ENCODE data around the gene LDLRAD4.
A peak's percentile ranks its signal among the peaks of the same experiment; 100 is the strongest.
"Not testable (repeated sequence)": the region's sequence is repeated elsewhere in the genome, so short reads cannot be mapped to it uniquely, and the experiment has no call there.

LDLRAD4 gene

DNA sequence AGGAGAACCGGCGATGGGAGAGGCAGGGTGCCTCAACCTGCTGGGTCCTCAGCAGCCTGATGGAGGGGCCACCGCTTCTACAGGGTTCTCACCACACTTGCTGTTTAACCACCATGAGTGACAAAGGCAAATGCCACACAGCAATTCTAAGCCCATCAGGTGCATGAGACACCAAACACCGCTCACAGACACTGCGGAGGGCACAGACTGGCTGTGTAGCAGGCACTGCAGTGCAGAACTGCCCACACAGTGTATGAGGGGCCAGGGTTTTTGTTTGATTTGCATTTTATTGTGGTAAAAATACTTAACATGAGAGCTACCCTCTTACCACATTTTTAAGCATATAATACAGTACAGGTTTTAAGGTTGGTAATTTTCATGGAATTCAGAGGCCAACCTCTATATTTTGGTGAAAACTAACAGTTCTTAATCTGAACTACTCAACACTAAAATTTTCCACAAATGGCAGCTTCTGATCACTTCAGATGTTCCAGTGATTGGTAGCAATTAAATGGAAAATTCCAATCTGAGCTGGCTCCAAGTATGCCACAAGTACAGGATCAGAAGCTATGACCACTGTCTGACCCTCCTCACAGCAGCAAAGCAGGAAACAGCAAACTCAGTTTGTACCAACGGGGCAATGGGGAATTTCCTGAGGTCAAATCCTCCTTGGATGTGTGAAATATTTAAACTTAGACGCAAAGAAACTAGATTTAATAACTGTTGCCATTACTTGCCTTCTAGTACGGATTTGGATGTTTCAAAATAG lies 440.1 kb downstream of the LDLRAD4 start:
- no peak for DNase-seq

DNA sequence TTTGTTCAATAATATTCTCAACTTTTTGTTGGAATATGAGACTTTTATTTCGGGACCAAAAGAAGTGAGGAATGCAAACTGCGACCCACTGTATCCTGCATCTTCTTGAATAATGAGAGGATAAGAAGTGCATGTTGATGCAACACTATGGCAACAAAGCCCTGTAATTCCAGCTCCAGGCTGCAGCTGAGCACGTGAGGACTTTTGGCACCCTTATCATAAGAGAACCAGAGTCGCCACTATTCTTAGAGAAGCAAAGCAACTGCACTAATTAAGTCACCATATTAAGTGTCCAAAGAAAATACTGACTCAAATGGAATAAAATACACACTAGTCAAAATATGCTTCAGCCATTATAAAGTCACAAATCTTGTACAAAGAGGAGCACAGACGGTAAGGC lies 441.9 kb downstream of the LDLRAD4 start:
- DNase-seq: no peak

DNA sequence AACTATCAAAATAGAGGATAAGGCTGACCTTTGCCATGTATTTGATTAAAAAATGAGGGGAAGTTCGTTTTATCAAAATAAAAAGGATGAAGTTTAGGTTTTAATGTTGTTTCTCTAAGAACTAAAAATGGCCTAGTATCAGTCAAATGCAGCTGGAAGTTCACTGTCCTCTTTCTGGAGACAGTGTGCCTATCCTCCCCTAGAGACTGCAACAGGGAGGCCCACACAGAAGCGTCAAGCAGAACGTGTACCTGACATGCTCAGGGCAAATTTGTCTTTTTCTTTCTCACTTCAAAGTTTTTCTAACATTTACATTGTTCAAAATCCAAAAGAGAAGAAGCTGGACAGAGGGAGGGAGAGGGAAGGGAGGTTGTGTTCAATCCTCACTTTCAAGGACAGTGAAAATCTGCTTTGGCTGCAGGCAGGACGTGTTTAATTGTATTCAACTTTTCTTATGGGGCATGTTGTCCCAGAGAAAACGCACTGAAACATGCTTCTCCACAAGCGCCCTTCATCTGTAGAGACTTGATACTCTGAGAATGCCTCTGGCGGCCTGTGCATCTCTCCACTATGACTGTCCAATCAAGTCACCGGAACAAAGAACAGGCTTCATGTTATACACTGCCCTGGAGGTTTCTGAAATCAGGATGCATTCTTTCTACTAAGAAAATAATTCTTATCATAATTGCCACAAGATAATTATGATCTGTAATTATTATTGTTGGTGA lies 442.7 kb downstream of the LDLRAD4 start:
- no peak for DNase-seq

DNA sequence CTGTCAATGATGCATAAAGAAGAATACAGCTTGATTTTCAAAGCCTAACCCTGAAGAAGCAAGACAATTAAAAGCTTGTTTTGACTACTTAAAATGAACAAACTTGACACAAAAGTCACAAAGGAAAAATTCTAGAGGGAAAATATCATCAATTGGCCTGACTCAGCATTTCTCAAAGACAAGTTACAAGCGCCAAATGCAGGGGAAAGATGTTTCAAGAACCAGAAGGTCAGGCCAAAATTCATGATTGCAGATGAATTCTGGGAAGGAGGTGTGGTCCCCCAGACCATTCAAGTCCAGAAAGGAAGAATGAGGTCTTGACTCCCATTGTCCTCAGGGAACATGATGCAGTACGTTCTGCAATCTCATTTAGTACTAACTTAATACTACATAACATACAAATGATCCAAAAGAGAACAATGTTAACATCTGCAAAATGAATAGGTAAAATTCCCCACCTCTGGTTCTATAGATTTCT lies 443.3 kb downstream of the LDLRAD4 start:
- no peak for DNase-seq

DNA sequence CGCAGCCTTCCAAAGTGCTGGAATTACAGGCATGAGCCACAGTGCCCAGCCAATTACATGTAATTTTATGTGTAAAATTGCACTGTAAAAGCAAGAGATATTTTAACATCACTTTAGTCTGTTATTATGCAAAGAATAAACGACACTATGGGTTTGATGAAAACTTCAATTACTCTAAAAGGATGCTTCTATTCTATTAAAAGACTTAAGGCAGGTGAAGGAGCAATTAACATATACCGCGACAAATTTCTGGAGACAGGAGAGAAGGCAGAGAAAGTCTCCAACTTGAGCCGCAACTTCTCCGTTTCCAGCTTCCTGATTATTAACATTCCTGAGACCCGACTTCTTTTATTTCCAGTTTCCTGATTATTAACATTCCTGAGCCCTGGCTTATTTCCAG lies 454.1 kb downstream of the LDLRAD4 start:
- no peak for DNase-seq

DNA sequence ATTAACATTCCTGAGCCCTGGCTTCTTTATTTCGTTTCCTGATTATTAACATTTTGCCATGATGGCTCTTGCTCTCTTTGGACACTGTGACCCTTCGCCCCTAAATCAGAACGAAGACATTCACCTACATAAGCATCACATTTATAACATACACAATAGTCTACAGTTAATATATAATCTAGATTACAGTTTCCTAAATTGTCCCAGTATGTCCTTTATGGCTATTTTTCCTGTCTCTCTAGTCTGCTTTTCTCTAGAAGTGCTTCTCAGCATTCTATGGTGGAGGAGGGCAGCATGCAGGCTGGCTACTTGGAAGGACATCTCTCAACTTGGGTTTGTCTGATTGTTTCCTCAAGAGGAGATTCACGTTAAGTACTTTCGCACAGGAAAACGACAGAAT lies 457.9 kb downstream of the LDLRAD4 start:
- no peak for DNase-seq

DNA sequence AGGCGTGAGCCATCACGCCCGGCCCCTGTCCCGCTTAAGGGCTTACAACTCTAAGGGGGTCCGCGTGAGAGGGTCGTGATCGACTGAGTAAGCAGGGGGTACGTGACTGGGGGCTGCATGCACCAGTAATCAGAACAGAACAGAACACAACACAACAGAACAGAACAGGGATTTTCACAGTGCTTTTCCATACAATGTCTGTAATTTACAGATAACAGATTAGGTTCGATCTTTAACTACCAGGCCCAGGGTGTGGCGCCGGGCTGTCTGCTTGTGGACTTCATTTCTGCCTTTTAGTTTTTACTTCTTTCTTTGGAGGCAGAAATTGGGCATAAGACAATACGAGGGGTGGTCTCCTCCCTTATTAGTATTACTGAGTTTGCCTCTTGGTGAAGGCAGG lies 458.8 kb downstream of the LDLRAD4 start:
- DNase-seq: not testable (repeated sequence)

DNA sequence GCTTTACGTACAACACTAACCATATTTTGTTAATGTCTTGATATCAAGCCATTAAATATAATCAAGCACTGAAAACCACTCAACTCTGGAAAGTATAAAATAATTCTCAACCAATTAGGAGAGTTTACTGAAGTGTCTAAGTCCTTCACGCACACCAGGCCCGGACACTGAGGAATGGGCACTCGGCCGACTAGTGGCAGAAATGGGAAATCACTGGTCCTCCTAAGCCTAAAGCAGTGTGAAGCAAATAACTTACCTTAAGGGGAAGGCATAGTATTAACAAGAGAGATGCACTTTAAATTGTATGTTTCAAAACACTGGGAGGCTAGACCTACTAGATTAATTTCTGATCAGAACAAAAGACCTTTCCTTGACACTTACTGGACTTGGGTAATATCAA lies 462.1 kb downstream of the LDLRAD4 start:
- peak; percentile 44 for DNase-seq

DNA sequence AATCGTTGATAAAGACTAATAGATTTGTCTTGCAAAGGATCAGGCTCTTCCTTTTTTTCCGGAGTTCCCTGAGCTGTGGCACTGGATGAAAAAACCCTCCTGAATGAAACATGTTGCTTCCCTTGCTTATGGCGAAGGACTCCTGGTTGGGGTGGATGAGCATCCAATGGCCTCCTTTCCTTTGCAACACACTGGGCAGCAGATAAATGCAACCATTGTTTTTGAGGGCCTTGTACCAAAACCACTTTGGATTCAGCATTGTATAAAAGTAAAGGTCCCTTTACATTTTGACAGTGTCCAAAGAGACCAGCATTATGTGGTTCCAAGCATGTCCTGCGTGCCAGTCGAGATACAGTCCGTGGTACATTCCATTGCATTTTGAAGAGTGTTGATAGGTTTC lies 463.1 kb downstream of the LDLRAD4 start:
- no peak for DNase-seq

DNA sequence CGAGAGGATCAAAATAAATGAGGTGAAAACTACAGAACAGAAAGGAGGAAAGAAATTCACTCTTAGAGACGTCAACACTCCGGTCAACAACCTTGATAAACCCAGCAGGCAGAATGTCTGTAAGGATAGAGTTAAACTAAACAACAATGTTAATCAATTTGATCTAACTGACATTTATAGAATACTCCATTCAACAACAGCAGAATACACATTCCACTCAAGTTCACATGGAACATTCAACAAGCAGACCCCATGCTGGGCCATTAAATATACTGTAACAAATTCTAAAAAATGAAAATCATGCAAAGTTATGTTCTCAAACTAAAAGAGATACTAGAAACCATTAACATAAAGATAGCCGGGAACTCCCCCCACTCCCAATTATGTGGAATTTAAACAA lies 466.0 kb downstream of the LDLRAD4 start:
- no peak for DNase-seq

DNA sequence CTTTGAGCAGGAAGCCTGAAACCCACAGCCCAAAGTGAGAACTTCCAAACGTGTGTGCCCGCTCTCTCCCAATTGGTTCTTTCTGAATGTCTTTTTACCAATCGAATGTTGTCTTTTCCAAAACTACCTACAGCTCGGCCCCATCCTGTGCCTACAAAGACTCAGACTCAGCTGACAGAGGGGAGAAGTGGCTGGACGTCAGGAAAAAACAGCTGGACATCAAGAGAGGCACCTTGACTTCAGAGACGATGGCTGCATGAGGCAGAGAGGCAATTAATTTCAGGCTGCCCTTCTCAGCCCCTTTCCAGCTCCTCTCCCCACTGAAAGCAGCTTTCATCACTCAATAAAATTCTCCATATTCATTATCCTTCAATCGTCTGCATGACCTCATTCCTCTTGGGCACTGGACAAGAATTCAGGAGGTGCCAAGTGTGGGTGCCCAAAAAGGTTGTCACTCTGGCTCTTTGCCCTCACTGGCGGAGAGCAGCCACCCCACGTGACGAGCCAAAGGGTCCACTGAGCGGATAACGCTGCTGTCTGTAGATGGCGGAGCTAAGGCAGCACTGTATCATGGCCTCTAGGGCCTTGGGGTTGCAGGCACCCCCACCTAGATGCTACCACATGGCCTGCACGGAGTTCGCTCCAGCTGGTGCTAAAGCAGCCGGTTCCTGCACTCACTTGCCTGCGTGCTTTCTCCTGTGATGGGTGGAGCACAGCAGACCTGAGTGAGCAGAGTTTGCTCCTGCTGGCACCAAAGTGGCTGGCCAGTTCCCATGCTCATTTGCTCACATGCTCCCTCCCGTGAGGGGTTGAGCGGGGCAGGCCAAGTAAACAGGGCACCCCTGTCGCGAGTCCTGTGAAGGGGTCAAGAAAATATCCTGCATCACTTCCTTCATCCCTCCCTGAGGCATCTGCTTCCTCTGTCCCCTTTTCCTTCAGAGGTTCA lies 469.9 kb downstream of the LDLRAD4 start:
- no peak for DNase-seq

DNA sequence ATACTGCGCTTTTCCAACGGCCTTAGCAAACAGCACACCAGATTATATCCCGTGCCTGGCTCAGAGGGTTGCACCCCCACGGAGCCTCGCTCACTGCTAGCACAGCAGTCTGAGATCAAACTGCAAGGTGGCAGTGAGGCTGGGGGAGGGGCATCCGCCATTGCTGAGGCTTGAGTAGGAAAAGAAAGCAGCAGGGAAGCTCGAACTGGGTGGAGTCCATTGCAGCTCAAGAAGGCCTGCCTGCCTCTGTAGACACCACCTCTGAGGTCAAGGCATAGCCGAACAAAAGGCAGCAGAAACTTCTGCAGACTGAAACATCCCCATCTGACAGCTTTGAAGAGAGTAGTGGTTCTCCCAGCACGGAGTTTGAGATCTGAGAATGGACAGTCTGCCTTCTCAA lies 471.5 kb downstream of the LDLRAD4 start:
- DNase-seq: not testable (repeated sequence)

DNA sequence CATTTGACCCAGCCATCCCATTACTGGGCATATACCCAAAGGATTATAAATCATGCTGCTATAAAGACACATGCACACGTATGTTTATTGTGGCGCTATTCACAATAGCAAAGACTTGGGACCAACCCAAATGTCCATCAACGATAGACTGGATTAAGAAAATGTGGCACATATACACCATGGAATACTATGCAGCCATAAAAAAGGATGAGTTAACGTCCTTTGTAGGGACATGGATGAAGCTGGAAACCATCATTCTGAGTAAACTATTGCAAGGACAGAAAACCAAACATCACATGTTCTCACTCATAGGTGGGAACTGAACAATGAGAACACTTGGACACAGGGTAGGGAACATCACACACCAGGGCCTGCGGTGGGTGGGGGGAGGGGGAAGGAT lies 476.8 kb downstream of the LDLRAD4 start:
- not testable (repeated sequence) for DNase-seq

DNA sequence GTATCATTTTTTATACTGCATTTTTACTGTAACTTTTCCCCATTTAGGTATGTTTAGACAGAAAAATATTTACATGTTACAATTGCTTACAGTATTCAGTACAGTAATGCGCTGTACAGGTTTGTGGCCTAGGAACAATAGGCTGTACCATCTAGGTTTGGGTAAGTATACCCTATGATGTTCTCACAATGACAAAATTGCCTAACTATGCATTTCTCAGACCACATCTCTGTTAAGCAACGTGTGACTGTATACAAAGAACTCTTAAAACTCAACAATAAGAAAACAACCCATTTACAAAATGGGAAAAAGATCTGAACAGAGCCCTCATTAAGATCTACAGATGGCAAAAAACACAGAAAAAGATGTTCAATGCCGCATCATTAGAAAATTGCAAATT lies 478.4 kb downstream of the LDLRAD4 start:
- DNase-seq: no peak

DNA sequence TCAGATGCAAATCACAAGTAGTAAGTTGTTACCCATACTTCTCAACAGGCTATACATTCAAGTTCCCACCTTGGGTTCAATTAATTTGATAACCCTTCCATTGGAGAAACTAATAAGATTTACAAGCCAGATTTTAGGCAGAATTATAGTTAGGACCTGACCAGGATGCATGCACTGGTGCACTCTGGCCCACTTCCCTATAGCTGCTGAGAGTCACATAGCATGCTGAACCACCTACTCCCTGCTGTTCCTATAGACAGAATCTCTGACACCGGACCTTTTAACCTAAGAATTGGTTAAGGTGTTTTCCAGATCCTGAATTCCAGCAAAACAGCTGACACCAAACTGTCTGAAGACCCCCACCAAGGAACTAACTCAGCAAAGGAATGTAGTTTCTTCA lies 481.6 kb downstream of the LDLRAD4 start:
- no peak for DNase-seq
